ENCODE data around the gene OR52E1.
"Not testable (repeated sequence)": the region's sequence is repeated elsewhere in the genome, so short reads cannot be mapped to it uniquely, and the experiment has no call there.

The OR52E1 gene

DNA sequence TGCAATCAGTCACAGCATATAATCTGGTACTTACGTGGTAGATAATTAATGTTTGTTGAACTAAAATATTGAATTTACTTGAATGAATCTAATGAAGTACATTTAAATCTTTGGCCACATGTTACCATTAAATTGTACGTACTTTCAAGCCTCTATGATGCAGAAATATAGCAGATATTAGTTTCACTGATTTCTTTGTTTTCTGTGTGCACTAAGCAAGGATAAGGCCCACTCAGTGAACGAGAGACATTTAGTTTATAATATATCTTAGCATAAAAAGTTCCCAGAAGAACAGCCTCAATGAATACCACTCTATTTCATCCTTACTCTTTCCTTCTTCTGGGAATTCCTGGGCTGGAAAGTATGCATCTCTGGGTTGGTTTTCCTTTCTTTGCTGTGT, at the start of gene OR52E1:
Gene OR52E1, plus strand, starts transcription at position 301 of the 400 bp plus-strand sequence.
- no peak for DNase-seq

DNA sequence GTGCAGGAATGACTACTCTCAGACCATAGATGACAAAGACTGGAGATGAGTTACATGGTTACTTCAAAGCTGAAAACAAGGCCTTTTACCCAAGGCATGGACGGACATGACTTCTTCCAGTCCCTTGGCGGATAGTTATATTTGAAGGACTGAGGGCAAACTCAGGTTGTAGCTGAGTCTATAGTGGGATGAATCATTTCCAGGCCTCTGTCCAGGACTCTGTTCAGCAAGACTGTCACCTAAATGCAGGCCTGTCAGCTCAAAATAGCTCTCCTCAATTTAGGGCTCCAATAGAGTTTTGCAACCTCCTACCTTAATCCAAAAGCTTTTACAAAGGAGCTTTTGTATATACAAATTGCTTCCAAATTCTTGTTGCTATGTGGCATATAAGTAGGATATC, 47.4 kb upstream of the OR52E1 start:
- DNase-seq: no peak

DNA sequence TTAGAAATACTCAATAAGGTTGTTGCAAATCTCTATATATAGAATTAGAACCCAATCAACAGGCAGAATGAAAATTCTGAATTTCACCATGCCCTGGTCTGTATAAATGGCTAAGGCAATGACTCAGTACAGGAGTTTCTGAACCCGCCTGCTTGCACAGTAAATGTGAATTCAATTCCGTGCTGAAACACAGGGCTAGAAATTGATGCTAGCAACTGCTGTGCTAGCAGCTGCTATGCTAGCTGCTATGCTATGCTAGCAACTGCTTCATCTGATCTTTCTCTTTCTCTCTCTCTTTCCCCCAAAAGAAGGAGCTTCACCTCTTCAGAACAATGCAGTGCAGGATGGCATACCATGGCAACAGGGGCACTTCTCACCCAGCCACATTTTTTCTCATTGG, 32.7 kb upstream of the OR52E1 start:
- DNase-seq: no peak

DNA sequence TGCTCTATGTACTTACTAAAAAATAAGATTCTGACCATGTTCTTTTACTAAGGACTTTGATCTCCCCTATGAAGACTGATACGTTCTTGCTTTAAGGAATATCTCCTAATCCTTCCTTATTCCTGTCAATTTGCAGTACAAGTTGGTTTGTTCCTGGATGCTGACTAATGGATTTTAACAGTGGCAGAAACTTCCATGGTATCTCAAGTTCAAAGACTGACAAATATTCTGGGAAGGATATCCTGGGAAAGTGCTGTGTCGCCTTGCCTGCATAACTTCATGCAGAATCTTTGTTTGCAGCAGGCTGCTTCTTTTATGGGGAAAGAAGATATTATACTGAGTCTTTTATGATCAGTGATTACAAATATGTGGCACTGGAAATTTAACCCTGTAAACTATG, 31.4 kb upstream of the OR52E1 start:
- DNase-seq: no peak

DNA sequence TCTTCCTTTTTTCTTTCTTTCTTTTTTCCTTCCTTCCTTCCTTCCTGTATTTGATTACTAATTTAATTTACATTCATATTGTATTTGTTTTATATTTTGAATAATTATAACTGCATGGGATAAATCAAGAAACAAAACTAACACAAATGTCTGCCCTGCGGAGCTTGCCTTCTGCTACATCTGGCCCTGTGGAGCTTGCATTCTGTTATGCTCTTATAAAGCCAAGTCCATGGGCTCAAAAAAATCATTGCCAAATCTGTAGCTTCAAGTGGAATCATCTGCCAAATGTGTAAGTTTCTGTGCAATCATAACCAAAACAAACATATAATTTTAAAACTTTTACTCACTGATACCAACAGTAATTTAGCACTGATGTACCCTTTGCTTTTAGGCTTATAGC, 31.0 kb upstream of the OR52E1 start:
- DNase-seq: no peak

DNA sequence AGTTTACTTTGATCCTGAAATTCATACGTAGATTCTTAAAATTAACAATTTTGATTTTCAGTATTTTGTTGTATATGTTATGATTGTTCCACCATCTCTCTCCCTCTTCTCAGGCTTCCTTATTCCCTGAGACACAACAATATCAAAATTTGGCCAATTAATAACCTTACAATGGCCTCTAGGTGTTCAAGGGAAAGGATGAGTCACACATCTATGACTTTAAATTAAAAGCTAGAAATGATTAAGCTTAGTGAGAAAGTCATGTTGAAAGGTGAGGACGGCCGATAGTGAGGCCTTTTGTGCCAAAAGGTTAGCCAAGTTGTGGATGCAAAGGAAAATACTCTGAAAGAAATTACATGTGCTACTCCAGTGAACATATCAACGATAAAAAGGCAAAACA, 28.5 kb upstream of the OR52E1 start:
- no peak for DNase-seq

DNA sequence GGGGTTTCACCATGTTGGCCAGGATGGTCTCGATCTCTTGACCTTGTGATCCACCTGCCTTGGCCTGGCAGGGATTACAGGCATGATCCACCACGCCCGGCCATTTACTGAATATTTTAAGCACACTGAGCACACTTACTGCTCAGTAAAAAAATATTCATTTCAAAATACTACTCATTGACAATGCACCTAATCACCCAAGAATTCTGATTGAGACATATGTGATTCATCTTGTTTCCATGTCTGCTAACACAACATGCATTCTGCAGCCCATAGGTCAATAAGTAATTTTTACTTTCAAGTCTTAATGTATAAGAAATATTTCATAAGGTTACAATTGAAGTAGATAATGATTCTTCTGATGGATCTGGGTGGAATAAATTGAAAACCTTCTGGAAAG, 27.3 kb upstream of the OR52E1 start:
- DNase-seq: no peak

DNA sequence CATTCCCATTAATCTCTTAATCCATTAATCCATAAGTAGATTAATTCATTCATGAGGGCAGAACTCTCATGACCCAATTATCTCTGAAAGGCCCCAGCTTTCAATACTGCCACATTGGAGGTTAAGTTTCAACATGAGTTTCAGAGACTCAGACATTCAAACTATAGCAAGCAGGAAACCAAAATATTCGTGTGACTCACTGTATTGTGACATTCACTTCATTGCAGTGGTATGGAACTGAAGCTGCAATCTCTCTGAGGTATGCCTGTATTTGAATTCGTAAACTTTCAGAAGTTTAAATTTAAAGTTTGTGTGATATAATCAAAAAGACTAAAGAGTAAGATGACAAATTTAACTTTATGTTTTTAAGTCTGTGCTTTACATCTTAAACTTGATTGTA, 26.0 kb upstream of the OR52E1 start:
- no peak for DNase-seq

DNA sequence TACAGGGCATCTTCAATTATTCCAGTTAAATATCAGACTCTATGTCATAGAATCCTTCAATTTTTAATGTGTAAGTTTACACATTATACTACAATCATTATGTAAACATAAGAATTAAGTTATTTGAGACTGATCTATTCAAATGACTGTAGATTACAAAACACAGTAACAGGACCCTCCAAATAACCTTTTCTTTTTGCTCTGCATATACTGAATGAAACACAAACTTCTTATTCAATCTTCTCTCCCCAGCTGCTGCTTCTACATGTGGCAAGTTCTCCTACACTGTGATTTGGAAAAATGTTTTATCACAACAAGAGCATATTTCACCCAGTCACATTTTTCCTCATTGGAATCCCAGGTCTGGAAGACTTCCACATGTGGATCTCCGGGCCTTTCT, 23.1 kb upstream of the OR52E1 start, which contains the start of gene OR52J3:
Gene OR52J3, plus strand, starts transcription at position 301 of the 400 bp plus-strand sequence. Its CDS starts 0 bp downstream, at position 301.
- DNase-seq: no peak

DNA sequence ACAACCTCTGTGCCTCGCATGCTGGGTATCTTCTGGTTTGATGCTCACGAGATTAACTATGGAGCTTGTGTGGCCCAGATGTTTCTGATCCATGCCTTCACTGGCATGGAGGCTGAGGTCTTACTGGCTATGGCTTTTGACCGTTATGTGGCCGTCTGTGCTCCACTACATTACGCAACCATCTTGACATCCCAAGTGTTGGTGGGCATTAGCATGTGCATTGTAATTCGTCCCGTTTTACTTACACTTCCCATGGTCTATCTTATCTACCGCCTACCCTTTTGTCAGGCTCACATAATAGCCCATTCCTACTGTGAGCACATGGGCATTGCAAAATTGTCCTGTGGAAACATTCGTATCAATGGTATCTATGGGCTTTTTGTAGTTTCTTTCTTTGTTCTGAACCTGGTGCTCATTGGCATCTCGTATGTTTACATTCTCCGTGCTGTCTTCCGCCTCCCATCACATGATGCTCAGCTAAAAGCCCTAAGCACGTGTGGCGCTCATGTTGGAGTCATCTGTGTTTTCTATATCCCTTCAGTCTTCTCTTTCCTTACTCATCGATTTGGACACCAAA, 22.5 kb upstream of the OR52E1 start:
- no peak for DNase-seq

DNA sequence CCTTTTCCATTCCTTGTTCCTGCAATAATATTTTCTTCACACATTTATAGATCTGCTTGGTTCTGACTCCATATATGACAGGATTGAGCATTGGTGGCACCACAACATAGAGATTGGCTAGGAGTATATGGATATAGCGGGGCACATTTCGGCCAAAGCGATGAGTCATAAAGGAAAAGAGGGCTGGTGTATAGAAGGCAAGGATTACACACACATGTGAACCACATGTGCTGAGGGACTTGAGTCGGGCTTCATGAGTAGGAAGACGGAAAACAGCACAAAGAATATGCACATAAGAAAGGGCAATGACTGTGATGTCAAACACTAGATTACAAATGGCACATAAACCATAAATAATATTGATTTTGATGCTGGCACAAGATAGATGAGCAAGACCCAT, 10.7 kb upstream of the OR52E1 start:
- not testable (repeated sequence) for DNase-seq

DNA sequence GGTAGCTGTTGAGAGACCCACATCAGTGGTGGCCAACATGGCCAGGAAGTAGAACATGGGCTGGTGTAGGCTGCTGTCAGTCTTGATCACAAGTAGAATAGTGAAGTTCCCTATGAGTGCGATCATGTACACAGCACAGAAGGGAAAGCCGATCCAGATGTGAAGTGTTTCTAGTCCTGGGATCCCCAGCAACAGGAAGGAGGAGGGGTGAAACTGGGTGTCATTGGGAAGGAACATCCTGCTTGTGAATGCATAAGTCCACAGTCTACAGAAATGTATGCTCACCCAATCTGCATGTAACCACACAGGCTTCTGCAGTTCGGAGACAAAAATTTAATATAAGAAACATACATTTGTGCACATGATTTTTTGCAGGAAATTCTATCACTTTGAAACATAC, 10.0 kb upstream of the OR52E1 start, which contains the start of gene OR52E2:
Gene OR52E2, minus strand, starts transcription at position 237 of the 400 bp plus-strand sequence. Its CDS starts 0 bp downstream, at position 237.
- no peak for DNase-seq

DNA sequence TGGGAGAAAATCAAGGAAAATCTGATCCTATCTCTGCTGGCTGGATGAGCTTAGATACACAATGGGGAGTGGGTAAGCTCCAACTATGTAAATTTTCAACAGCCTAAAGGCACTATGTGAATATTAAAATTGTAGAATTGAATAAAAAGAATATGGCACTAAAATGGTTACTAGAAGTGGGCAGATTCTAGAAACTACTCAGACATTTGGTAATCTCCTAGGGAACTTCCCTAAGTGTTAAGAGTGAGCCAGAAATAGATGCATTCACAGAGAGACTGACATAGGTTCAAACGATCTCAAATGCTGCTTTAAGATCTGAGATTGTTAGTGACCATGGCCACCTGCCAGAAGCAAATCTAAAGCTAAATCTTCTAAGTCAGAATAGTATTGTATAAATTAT, 4.3 kb upstream of the OR52E1 start:
- no peak for DNase-seq

DNA sequence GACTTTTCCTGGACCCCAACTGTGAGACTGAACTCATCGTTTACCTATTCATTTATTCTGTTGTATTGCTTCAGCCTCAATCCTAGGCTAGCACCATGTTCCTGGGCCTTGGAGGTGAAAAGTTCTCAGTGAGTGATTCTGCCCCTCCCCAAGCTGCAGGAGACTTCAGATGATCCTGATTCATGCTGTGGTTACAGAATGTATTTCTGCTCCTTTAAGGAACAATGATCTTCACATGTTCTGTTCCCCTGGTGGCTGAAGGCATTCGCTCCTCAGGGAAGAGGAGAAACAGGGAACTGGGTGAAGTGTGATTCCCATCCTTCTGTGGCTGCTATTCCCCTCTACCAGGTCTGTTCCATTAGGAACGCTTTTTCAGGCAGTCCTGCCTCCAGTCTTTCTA, 2.4 kb downstream of the OR52E1 start:
- no peak for DNase-seq

DNA sequence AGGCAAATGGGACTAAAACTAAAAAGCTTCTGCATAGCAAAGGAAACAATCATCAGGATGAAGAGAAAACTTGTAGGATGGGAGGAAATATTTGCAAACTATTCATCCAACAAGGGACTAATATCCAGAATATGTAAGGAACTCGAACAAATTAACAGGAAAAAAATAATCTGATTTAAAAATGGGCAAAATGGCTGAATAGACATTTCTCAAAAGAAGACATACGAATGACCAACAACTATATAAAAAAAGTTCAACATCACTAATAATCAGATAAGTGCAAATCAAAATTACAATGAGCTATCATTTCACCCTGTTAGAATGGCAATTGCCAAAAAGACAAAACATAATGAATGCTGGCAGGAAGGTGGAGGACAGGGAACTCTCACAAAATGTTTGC, 12.0 kb downstream of the OR52E1 start:
- no peak for DNase-seq

DNA sequence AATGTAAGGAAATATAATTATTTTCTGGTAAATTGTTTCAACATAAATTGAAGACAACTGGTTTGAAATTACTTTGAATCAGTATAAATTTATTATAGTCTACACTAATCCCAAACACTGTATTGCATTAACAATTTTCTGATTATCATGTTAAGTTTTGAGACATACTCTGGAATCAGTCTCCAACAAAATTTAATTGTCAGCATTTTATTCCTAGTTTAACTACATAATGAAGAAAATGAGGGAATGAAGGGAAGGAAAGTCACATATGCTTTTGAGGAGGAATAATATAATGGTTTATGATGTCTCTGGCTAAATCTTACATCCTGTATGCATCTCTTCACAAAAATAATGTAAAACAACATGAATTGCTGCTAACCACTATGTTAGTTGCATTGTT, 14.2 kb downstream of the OR52E1 start:
- no peak for DNase-seq

DNA sequence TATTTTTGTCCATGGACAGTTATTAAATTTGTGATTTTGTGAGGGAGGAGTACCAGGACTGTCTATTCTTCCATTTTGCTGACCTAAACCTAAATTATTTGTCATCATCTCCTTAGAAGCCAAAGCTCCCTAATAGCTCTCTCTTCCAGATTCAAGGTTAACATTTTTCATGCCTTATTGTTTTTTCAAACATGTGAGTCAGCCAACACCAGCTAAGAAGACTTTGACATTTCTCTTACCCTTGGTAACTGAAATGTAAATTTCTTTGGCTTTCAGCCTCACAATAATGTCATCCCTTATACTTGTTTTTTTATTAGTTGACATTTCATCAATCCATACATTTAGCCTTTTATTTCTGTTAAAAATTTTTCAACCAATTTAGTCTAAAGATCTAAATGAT, 19.2 kb downstream of the OR52E1 start:
- no peak for DNase-seq

DNA sequence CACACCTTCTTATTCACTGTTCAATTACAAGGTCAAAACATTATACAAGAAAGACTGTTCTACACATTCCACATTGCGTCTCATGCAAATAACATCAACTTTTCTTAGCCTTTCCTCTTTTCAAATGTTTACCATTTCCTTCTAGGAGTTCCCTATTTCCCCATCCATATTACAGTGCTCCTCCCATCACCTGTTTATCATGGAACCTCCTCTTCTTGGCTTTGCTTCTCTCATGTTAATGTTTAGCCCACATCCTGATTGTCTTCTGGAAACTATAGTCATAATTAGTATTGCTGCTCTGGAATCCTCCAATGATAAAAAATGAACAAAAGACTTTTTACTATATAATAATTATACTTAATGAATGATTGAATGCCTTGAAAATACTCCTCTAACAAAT, 21.3 kb downstream of the OR52E1 start:
- no peak for DNase-seq

DNA sequence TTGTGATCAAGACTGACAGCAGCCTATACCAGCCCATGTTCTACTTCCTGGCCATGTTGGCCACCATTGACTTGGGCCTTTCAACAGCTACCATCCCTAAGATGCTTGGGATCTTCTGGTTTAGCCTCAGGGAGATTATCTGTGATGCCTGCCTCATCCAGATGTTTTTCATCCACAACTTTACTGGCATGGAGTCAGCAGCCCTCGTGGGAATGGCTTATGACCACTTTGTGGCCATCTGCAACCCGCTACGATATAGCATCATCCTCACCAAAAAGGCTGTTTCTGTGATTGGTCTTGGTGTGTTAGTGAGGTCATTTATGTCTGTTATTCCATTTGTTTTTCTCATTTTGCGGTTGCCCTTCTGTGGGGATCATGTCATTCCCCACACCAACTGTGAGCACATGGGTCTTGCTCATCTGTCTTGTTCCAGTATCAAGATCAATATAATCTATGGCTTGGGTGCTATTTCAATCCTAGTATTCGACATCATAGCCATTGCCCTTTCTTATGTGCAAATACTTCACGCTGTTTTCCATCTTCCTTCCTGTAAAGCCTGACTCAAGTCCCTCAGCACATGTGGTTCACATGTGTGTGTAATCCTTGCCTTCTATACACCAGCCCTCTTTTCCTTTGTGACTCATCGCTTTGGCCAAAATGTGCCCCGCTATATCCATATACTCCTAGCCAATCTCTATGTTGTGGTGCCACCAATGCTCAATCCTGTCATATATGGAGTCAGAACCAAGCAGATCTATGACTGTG, 23.6 kb downstream of the OR52E1 start:
- DNase-seq: no peak

DNA sequence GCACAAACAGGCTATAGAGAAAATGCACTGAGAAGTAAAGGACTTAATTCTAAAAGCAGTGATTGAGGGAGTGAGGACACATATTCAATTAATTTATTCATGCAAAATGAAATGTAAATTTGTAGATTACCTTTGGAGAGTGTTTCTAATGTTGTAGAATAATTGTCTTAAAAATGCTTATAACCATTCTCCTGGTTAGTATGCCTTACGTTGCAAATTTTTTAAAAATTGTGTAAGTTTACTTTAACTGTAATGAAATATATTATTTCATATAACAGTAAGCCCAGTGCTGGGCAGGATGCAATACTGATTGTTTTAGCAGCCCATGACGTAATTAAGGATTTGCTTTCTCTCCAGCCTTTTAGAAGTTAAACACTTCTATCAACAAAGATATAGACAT, 26.6 kb downstream of the OR52E1 start:
- DNase-seq: no peak

DNA sequence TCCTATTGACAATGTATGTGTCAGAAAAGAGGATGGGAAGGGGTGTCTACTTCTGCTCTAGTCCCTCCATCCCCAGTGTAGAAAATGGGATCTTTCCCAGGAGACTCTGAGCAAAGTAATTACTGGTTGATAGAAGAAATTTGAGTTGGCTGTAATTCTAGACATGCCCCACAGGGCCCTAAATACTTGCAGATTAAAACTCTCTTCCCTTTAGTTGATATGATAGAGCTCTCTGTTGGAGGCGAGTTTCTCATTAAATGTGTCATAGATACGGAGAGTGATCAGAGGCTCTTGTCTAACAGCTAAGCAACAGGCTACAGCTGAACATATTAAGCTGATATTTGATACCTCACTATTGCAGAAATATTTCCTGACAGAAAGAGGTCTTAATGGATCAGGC, 32.9 kb downstream of the OR52E1 start:
- DNase-seq: no peak

DNA sequence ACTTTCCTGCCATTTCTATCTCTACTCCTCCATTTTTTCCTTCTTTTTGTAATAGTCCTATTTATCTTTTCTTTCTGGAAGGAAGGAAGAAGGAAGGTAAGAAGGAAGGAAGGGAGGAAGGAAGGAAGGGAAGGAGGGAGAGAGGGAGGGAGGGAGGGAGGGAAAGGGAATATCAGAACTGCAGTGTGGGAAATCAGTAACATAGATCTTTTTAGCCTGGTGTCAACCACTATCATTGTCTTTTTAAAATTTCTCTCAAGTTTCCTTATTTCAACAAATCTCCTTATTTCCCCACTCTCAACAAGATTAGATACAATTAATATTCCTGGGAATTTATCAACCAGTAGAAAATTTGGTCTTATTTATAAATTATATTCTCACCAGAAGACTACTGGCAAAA, 33.7 kb downstream of the OR52E1 start:
- no peak for DNase-seq

DNA sequence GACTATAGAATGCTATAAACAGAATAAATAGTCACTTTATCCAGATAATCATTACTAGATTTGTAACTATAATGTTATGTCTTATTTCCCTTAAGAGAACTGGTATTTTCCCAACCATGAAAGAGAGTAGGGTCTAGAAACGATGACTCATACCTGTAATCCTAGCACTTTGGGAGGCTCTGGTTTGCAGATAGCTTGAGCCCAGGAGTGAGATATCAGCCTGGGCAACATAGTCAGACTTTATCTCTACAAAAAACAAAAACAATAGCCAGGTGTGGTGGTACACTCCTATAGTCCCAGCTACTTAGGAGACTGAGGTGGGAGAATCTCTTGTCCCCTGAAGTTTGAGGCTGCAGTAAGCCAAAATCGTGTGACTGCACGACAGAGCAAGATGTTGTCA, 37.9 kb downstream of the OR52E1 start:
- DNase-seq: no peak

DNA sequence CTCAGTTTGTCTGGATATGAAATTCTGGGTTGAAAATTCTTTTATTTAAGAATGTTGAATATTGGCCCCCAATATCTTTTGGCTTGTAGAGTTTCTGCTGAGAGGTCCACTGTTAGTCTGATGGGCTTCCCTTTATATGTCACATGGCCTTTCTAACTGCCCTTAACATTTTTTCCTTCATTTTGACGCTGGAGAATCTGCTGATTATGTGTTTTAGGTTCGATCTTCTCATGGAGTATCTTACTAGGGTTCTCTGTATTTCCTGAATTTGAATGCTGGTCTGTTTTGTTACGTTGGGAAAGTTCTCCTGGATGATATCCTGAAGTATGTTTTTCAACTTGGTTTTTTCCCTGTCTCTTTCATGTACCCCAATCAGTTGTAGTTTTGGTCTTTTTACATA, 46.0 kb downstream of the OR52E1 start:
- DNase-seq: no peak

DNA sequence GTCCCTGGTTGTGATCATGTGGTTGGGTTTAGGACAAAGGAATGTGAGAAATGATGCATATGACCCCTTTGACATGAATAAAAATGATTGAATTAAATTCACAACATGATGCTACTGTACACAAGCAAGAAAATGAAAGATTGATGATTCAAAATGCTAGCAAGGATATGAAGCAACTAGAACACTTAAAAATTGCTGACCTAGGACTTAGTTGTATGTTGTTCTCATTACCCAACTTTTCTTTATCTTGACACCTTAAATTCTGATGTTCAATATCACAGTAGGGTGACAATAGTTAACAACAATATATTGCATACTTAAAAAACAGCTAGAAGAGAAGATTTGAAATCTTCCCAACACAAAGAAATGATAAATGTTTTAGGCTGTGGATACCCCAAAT, 48.2 kb downstream of the OR52E1 start:
- DNase-seq: no peak
